Epithelial cell of esophagus (primary cell): Measurements from ENCODE around the gene UBD.

ENCODE experiments used
- DNase-seq: peaks from one replicate; pipeline ENCODE4 v3.0.0; 2010; ENCODE audit warnings: low read depth
- H3K4me3 ChIP-seq: 2 replicates; pipeline ENCODE4 v1.5.1; 2011; ENCODE audit warnings: mild to moderate bottlenecking, low read length, control low read depth
- CTCF ChIP-seq: IDR thresholded peaks from 2 replicates; pipeline ENCODE4 v1.5.1; 2011; ENCODE audit warnings: low read depth, mild to moderate bottlenecking, low read length, control low read depth, inconsistent platforms; ENCODE audit not compliant: insufficient read depth; ENCODE audit errors: missing control alignments

The UBD gene

GRCh38 chr6:29517728-29518440 lies 41.6 kb downstream of the UBD start:
- no peak for TF ChIP-seq CTCF
- no peak for DNase-seq
- H3K4me3 ChIP-seq, result no peak overlapping the region

GRCh38 chr6:29517245-29517644 lies 42.3 kb downstream of the UBD start:
- no peak for DNase-seq
- TF ChIP-seq CTCF, result no peak

GRCh38 chr6:29516108-29516507 lies 43.4 kb downstream of the UBD start:
- DNase-seq, result peak; percentile 87
- no peak for TF ChIP-seq CTCF
- H3K4me3 ChIP-seq, result no peak overlapping the region

More at GRCh38 chr6:29517245-29517644, 42.3 kb downstream of the UBD start:
- no peak overlapping the region for H3K4me3 ChIP-seq

GRCh38 chr6:29510746-29511300 lies 48.7 kb downstream of the UBD start:
- no peak for TF ChIP-seq CTCF

GRCh38 chr6:29510202-29510601 lies 49.3 kb downstream of the UBD start:
- no peak for TF ChIP-seq CTCF
- H3K4me3 ChIP-seq, result no peak overlapping the region
- DNase-seq, result no peak

More at GRCh38 chr6:29510746-29511300, 48.7 kb downstream of the UBD start:
- DNase-seq, result no peak
- H3K4me3 ChIP-seq, result no peak overlapping the region

GRCh38 chr6:29509711-29510110 lies 49.8 kb downstream of the UBD start:
- TF ChIP-seq CTCF, result no peak

GRCh38 chr6:29509239-29509638 lies 50.3 kb downstream of the UBD start:
- no peak for DNase-seq
- H3K4me3 ChIP-seq, result no peak overlapping the region
- TF ChIP-seq CTCF, result no peak

More at GRCh38 chr6:29509711-29510110, 49.8 kb downstream of the UBD start:
- no peak for DNase-seq
- no peak overlapping the region for H3K4me3 ChIP-seq
